Stimulated activated CD4-positive, alpha-beta T cell treated with anti-CD3 and anti-CD28 coated beads, Interleukin-4, amount 100 ng/mL, for 4 hours (primary cell): Measurements from ENCODE around the gene MAP2K1.

ENCODE experiments used
- DNase-seq, 2 experiments: peaks; one replicate each; pipeline ENCODE4 v3.0.0-alpha.2; 2020

MAP2K1 gene

DNA sequence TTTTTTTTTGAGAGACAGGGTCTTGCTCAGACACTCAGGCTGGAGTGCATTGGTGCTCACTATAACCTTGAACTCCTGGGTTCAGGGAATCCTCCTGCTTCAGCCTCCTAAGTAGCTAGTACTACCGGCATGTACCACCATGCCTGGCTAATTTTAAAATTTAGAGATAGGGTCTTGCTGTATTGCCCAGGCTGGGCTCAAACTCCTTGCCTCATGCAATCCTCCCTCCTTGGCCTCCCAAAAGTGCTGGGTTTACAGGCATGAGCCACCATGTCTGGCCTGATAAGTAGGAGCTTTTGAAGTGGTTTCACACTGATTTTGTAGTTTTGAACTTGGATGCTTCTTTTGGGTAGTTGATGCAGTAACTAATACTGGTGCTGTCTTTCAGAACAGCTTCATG lies 7.8 kb downstream of the MAP2K1 start:
- DNase-seq, result no peak

DNA sequence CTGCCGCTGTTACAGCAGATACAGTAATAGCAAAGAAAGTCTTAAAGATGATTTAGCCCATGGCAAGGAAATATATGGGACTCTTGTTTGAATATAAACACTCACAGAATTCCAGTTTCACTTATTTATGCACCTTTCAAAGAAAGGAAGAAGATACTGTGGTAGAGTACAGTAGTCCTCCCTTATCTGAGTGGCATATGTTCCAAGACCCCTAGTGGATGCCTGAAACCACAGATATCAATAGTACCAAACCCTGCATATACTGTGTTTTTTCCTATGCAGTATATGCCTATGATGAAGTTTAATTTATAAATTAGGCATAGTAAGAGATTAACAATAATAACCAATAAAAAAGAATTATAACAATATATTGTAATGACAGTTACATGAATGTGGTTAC lies 8.2 kb downstream of the MAP2K1 start:
- DNase-seq, result no peak

DNA sequence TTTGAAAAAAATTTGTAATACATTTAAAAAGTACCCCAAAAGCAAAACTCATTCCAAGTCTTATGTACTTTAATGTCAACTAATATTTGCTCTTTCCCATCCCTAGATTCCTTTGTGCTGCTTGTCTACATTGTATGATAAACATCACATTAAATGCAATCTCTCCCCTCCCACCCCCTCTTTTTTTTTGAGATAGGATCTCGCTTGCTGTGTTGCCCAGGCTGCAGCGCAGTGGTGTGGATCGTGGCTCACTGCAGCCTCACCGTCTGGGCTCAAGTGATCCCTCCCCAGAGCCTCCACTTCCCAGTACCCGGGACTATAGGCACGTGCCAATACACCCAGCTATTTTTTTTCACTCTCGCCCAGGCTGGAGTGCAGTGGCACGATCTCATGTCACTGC lies 12.6 kb downstream of the MAP2K1 start:
- DNase-seq, result no peak

GRCh38 chr15:66400351-66400774 lies 13.7 kb downstream of the MAP2K1 start:
- no peak for DNase-seq

GRCh38 chr15:66401130-66402021 lies 14.7 kb downstream of the MAP2K1 start:
- DNase-seq, result no peak

DNA sequence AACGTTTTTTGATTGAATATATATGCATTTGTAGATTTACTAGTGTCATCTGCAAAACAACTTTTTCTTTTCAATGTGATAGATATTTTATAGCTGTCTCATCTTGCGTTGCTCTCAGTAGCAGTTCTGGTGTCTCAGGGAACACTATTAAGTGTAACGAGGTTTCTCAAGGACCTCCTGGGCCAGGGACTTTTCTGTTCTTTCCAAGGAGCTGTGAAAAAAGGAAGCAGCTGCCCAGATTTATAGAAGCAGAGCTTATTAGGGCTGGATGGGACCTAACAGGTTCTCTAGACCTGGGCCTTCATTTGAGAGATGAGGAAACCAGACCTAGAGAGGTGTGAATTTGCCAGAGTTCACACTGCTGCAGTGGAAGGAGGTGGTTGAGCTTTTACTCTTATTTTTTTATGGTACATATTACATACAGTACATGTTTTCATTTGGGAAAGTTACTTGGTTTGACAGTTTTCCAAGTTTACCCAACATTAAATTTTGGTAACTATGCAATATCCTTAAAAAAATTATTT lies 16.1 kb downstream of the MAP2K1 start:
- DNase-seq, result no peak

DNA sequence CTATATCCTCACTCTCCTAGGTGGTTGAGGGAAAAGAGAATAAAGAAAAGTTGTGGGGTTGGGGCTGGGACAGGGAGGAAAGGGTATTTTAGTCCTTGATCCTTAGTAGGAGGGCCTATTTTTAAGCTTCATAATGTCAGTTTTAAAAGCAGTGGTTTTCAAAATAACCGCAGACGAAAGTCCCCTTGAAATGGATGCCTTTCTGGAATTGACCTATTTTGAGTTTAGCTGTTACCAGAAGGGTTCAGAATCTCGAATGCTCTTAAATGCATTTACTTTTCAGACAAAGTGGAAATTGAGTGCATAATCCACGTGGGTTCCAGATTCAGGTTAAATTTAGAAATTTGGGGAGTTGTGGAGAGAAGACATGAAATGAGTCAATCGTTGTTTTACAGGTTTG lies 16.6 kb downstream of the MAP2K1 start:
- DNase-seq, result no peak

GRCh38 chr15:66404122-66404521 lies 17.4 kb downstream of the MAP2K1 start:
- no peak for DNase-seq

DNA sequence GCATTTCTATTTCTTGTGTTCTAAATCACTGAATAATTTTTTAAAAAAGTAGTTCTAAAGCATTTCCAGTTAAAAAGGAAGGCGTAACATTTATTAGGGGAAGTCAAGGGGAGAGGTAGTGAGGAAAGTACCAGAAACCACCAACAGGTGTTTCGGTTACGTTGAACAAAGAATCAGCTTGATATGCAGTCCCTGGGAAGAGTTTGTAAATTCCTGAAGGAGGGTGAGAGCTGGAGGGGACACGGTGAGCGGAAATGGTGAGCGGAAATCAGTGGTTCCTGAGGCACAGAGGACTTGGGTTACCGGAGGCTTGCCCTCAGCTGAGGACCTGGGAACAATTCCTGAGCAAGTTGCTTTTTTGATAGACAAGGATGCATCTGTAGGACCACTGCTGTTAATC lies 17.8 kb downstream of the MAP2K1 start:
- DNase-seq, result no peak

GRCh38 chr15:66405007-66405406 lies 18.3 kb downstream of the MAP2K1 start:
- DNase-seq, result no peak

DNA sequence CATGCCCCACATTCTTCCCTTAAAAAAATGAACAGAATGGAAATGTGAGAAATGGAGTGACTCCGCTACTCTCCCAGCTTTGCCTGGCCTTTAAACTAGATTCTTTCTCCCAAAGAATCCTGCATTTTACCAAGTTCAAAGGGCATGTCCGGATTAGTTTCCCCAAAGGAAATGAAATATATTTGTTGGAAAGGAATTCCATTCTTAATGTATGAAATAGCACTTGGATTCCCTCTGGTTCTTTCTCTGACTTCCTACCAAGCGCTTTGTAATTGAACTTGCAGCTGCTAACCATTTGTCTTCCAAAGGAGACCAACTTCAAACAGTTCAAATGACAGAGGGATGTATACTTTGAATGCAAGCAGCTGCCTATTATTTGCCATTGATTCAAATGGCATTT lies 18.9 kb downstream of the MAP2K1 start:
- DNase-seq, result no peak

DNA sequence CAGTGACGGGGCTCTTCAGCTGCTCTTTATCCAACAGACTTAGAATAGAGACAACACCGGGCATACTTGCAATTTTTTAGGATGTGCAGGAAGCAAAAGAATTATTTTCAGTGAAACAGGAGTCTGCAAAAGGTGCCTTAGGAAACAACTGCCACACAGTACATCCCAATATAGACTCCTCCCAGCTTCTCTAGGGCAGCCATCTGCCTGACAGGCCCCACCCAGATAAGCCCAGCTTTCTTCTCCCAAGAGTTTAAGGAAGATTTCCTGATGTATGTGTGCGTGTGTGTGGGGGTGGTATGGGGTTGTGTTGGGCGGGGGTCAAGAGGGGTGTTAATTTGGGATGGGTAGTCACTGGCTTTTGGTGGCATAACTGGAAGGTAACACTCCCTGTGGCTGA lies 21.5 kb downstream of the MAP2K1 start:
- DNase-seq, result no peak

DNA sequence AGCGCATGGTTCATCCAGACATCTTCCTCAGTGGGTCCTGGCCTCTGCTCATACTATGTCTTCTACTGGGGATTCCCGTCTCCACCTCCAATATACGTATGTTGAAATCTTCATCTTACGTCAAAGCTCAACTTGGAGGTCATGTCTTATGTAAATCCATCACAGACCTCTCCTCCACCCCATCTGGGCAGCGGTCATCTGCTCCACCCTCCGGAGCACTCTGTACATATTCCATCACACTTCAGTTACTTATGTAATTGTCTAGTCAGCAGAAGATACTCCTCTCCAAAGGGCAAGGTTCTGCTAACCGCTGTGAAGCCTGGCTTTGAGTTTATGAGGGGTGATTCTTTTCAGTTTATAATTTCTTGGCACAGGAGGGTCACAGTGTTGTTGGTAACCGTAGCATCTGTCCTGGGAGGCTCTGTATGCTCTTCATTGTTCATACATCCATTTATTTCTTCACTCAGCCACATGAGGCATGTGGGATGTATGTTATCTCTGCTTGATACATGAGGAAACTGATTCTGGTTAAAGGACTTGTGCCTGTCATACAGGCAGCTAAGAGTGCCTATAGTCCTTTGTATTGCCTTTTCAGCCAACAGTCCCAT lies 22.1 kb downstream of the MAP2K1 start:
- DNase-seq, result no peak

DNA sequence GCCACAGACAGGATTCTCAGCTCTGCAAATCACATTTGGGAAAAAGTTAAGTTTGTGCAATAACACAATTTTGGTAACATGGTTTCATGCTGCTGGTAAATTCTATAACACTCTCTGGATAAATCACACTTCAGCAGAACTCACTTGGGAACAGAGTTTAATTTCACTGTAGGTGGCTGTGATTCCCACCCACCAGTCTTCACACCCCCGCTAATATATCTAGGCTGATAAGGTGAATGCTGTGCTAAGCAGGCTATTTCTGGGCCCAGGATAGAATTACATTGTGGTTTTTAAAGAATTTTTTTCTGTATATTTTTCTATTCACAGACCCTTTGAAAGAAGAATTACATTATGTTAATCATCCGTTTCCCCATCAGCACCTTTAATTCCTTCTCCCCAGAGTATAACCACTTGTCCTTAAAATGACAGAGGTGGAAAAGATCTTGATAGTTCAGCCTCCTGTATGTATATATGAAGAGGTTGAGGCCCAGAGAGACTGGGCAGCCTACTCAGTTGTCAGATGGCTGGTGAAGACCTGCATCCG lies 22.9 kb downstream of the MAP2K1 start:
- no peak for DNase-seq

DNA sequence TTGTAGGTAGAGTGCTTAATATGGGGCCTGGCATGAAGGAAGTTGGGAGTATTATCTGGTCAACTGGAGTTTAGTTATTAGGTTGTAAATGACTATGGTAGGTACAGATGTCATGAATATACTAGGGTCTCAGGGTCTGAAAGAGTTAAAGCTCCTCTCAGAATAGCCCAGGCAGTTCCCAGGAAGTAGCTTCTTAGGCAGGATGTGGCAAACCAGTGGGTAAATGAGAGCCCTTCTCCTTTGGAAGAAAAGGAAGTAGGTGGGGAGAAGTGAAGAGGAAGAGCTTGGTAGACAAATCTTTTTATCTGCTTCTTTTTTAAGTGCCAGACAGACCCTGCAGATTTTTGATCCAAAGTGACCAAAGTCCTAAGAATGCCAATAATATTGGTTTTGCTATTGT lies 24.5 kb downstream of the MAP2K1 start:
- no peak for DNase-seq

DNA sequence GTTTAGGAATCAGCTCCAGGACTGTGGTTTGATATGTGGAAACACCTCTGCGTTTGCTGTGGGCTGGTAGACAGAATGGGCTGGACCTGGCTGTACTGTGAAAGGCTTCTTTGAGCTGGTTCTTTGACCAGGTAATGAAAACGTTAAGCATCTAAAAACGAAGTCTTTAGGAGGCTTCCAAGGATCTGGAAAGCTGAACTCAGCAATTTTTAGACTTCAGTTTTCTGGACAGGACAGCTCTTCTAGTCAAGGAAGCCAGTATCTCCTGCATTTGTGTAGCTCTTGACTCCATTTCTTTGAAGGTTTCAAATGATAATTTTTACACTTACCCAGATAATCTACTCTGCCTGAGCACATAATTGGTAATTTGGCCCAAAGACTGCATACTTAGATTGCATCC lies 25.5 kb downstream of the MAP2K1 start:
- no peak for DNase-seq

DNA sequence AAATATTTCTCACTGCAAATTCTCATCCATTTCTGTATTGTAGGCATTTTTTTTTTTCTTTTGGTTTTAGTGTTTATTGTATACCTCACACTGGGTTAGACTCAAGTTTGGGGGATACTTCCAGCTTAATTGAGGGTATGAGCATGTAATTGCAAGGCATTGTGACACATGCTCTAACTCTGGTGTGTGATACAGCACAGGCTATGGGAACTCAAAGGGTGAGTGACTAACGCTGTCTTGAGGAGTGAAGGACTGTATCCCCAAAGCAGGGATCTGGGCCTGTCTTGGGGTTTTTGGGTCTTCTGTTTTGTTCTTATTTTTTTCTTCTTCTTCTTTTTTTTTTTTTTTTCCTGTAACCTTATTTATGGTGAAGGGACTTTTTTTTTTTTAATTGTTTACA lies 26.9 kb downstream of the MAP2K1 start:
- no peak for DNase-seq

DNA sequence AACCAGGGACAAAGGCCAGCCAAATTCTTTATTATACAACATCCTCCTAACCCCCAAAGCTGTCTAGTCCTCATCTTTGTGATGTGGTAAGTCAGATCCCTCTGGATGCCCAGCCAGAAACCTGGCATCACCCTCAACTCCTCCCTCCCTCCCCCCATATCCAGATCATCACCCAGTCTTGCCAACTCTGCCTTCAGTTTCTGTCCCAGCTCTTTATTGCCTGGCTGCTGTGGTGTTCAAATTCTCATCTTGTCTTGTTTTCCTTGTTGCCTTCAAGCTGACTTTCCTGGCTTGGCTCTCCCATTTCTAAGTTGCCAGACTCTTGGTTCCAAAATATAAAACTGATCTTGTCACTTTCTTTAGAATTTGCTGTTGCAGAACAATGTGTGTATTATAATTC lies 28.6 kb downstream of the MAP2K1 start:
- no peak for DNase-seq

DNA sequence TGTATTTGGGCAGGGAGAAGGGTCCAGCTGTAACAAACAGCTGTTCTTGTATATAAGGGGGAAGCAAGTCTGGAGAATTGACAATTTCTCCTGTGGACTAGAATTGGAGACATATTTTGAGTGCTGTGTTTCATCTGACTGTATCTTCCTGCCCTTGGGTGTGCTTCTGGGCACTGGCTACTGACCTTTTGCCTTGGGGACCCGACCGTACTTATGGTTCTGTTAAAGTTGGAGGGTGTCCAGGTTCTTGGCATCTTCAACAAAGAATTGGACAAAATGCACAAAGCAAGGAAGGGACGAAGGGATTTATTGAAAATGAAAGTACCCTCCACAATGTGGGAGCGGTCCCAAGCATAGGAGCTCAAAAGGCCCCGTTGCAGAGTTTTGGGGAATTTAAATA lies 31.0 kb downstream of the MAP2K1 start:
- no peak for DNase-seq

DNA sequence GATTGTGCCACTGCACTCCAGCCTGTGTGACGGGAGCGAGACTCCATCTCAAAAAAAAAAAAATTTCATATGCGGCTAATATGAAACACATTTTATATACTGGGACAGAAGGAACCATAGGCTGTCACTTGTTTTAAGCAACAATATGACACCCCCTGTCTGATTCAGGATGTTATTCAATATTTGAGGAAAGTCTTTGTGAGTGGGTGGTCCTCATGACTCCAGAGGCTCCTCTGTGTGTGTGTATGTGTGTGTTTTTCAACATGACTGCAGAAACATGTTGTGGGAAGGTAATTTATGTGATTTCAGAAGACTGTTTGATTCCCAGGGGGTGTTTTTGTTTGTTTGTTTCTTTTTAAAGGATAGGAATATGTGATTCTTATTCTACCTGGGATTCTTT lies 32.8 kb downstream of the MAP2K1 start:
- DNase-seq, result no peak

- DNase-seq, result no peak
Measured at GRCh38 chr15:66422347-66422746, 35.6 kb downstream of the MAP2K1 start.

GRCh38 chr15:66423149-66423548 lies 36.4 kb downstream of the MAP2K1 start:
- DNase-seq, result no peak

- no peak for DNase-seq
Measured at GRCh38 chr15:66424963-66425612, 38.4 kb downstream of the MAP2K1 start.

- DNase-seq, result no peak
Measured at GRCh38 chr15:66425837-66426236, 39.1 kb downstream of the MAP2K1 start.
